PC-3 (cell line): ENCODE results near the gene USP53. TPM values are rescaled to one million over a fixed set of nuclear protein-coding genes. Genes with fewer than 3 reads are reported as not detected.

ENCODE experiments used
- total RNA-seq: library from RNA; depleted of rRNA; stranded (reverse); fragments of >200 nt; gene quantifications from 2 replicates; pipeline ENCODE4 v1.2.3, GENCODE V29; 2014; rRNA removed

USP53 gene
- total RNA-seq, 1 experiment from 2014 or later, result 8.7 TPM

Other genes with a start within 250 kb of the USP53 start
- not detected in 2 replicates for gene MYOZ2, start 76.9 kb upstream of the USP53 start, total RNA-seq
- not detected in 2 replicates for gene FABP2, start 109.4 kb downstream of the USP53 start, total RNA-seq